ENCODE measurements around the gene MRPL52. TPM values are rescaled to one million over a fixed set of nuclear protein-coding genes. Genes with fewer than 3 reads are reported as not detected.

Gene MRPL52
- total and polyA plus RNA-seq, 11 donors = 80.4 to 185 (median 107) TPM

GRCh38 chr14:22821193-22822015, 8.3 kb upstream of the MRPL52 start:
- intact Hi-C loops (cut with DNase I) = loop anchor here in 9 of 10 donors (1.0 to 10.0 kb wide), 7 partner anchors 31 to 437 kb away; no protein-coding TSS in a partner anchor
- 77 to 84% (median 80%) methylated on average over 24 of the region's 24 CpGs for WGBS, 4 donors
- H3K27me3 ChIP-seq = no peaks in the 10 kb centered on the region
- no peak overlapping the region for H3K4me3 ChIP-seq
- ATAC-seq = peak in 1 of 4 donors; percentile 10
- peaks cover 0 to 64% (median 22%) of the 10 kb centered on the region in 12 donors for H3K4me1 ChIP-seq
- TF ChIP-seq CTCF (IDR thresholded peaks at IDR 0.05) = no peak
- TF ChIP-seq POLR2A (IDR thresholded peaks at IDR 0.05) = no peak
- peak overlapping the region in 1 of 12 donors; percentile 23 for H3K27ac ChIP-seq
- no peaks in the 10 kb centered on the region for H3K36me3 ChIP-seq
- peak in 1 of 5 donors; percentile 31 for DNase-seq
- no peaks in the 10 kb centered on the region for H3K9me3 ChIP-seq

- H3K27ac ChIP-seq = peak overlapping the region in 7 of 12 donors; percentile 11 to 70 (median 24)
- peaks cover 0 to 58% (median 22%) of the 10 kb centered on the region in 12 donors for H3K4me1 ChIP-seq
- intact Hi-C loops (cut with DNase I) = loop anchor here in 9 of 10 donors (1.0 to 10.0 kb wide), 7 partner anchors 31 to 437 kb away; no protein-coding TSS in a partner anchor
- DNase-seq (no peak), ATAC-seq (peak in 1 of 4 donors; percentile 3)
- WGBS, 4 donors = 50 to 62% (median 60%) methylated on average over 31 to 32 of the region's 32 CpGs
- TF ChIP-seq CTCF (IDR thresholded peaks at IDR 0.05) (no peak), POLR2A (IDR thresholded peaks at IDR 0.05) (no peak)
- H3K4me3 ChIP-seq = peak overlapping the region in 11 of 12 donors; percentile 14 to 59 (median 51)
- no peaks in the 10 kb centered on the region for H3K27me3 ChIP-seq
- no peaks in the 10 kb centered on the region for H3K36me3 ChIP-seq
- no peaks in the 10 kb centered on the region for H3K9me3 ChIP-seq
These were observed 7.6 kb upstream of the MRPL52 start for GRCh38 chr14:22822016-22822570.

GRCh38 chr14:22822571-22823098, 7.1 kb upstream of the MRPL52 start:
- Histone ChIP-seq H3K4me1 (peaks cover 0 to 54% (median 21%) of the 10 kb centered on the region in 12 donors), H3K4me3 (peak overlapping the region in 11 of 12 donors; percentile 14 to 59 (median 51)), H3K27ac (peak overlapping the region in 7 of 12 donors; percentile 11 to 70 (median 24)), H3K27me3 (no peaks in the 10 kb centered on the region), H3K36me3 (no peaks in the 10 kb centered on the region), H3K9me3 (no peaks in the 10 kb centered on the region)
- peak; percentile 72 to 86 (median 79) for DNase-seq
- intact Hi-C loops (cut with DNase I) = loop anchor here (1.0 to 10.0 kb wide), 7 partner anchors 30 to 438 kb away; no protein-coding TSS in a partner anchor
- TF ChIP-seq CTCF (IDR thresholded peaks at IDR 0.05) (peak; percentile 71 to 98 (median 92)), POLR2A (IDR thresholded peaks at IDR 0.05) (no peak)
- WGBS, 4 donors = 1 to 2% (median 1%) methylated on average over 20 to 34 of the region's 34 CpGs
- ATAC-seq = peak; percentile 76 to 91 (median 85)

Data from heart left ventricle (tissue), 16 donors.